ENCODE measurements around the gene PRPS2. TPM values are rescaled to one million over a fixed set of nuclear protein-coding genes. Genes with fewer than 3 reads are reported as not detected.

PRPS2 gene
- total RNA-seq, 1 donor from 2014 or later = 54.0 TPM

DNA sequence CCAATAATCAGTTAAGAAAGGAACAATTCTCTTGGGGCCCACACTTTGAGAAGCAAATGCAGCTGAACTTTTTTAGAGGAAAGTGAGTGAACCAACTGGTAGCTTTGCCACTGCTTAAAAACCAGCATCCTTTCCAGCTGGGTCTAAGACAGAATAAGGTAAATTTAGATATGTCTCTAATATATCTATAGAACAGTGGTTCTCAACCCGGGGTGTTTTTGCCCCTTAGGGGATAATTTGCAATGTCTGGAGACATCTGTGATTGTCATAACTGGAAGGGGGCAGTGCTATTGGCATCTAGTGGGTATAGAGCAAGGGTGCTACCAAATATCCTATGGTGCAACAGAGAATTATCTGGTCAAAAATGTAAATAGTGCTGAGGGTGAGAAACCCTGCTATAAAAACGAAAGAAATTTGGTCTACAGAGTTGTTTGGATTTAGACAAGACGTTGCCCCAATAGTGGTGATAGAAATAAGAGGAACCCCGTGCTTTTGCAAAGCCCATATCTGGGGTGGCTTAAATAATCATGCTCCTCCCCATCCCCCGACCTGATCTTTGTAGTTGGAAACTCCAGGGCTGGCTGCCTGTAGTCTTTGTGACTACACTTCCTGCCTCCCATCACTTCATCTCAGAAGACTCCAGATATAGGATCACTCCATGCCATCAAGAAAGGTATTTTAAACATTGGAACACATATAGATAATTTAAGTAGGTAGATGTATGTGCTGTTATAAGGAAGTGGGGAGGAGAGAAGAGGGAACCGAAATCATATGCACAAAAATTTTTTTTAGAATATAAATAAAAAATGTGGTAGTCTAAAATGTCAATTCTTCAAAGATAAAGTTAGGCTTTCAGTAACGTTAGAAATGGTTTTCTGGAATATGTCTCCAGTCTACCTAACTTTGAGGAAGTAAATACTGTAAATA is 75.5 kb downstream of the PRPS2 start, which contains the start of gene TLR7:
TSS of gene TLR7 (plus strand) at position 622 of the 927 bp plus-strand sequence. CDS start 507 bp downstream, outside the sequence.
- no peak within 1 kb of the TSS for H3K4me3 ChIP-seq (ENCODE audit: low read depth, low read length)
- no peak for DNase-seq (ENCODE audit: low read depth)
- no peak for TF ChIP-seq CTCF (conservative IDR thresholded peaks at IDR 0.05; ENCODE audit: low read depth, low read length)

DNA sequence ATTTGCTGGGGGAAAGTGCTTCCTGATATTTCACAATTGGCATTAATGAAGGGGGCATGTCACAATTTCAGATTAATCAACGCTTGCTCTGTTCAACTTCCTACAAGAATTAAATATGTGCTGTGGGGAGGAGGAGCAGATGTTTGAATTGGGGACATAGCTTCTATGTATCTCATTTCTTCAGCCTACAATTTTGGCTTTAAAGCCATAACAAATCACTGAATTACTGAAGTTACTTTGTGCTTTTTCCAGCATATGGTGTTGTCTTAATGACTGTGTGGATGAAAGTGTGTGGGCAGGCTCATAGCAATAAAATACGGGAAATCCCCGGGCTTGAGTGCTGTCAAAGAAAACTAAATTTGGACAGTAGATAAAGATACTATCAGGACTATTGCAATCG is 76.5 kb downstream of the PRPS2 start:
- TF ChIP-seq CTCF (conservative IDR thresholded peaks at IDR 0.05; ENCODE audit: low read depth, low read length) = no peak
- H3K4me3 ChIP-seq (ENCODE audit: low read depth, low read length) = no peak overlapping the region
- no peak for DNase-seq (ENCODE audit: low read depth)

GRCh38 chrX:12868747-12869146 is 77.5 kb downstream of the PRPS2 start:
- no peak for DNase-seq (ENCODE audit: low read depth)
- TF ChIP-seq CTCF (conservative IDR thresholded peaks at IDR 0.05; ENCODE audit: low read depth, low read length) = no peak
- no peak overlapping the region for H3K4me3 ChIP-seq (ENCODE audit: low read depth, low read length)

GRCh38 chrX:12871257-12871656 is 80.0 kb downstream of the PRPS2 start:
- no peak for DNase-seq (ENCODE audit: low read depth)
- no peak for TF ChIP-seq CTCF (conservative IDR thresholded peaks at IDR 0.05; ENCODE audit: low read depth, low read length)
- no peak overlapping the region for H3K4me3 ChIP-seq (ENCODE audit: low read depth, low read length)

GRCh38 chrX:12872741-12873140 is 81.5 kb downstream of the PRPS2 start:
- no peak for TF ChIP-seq CTCF (conservative IDR thresholded peaks at IDR 0.05; ENCODE audit: low read depth, low read length)
- no peak overlapping the region for H3K4me3 ChIP-seq (ENCODE audit: low read depth, low read length)
- DNase-seq (ENCODE audit: low read depth) = no peak

Other genes with a start within 250 kb of the PRPS2 start
- not detected in 2 replicates for gene TLR7, start 75.7 kb downstream of the PRPS2 start, total RNA-seq
- gene TLR8, start 115.2 kb downstream of the PRPS2 start, total RNA-seq = not detected in 2 replicates
- 5,522 and 5,862 TPM in 2 replicates for gene TMSB4X, start 183.7 kb downstream of the PRPS2 start, total RNA-seq